T-helper 22 cell (primary cell): ENCODE measurements around the gene L3MBTL1.
A peak's percentile ranks its signal among the peaks of the same experiment; 100 is the strongest.

Source experiments
- DNase-seq: peaks from one replicate; pipeline ENCODE4 v3.0.0-alpha.2; 2020; ENCODE audit warnings: low read depth

The L3MBTL1 gene

DNA sequence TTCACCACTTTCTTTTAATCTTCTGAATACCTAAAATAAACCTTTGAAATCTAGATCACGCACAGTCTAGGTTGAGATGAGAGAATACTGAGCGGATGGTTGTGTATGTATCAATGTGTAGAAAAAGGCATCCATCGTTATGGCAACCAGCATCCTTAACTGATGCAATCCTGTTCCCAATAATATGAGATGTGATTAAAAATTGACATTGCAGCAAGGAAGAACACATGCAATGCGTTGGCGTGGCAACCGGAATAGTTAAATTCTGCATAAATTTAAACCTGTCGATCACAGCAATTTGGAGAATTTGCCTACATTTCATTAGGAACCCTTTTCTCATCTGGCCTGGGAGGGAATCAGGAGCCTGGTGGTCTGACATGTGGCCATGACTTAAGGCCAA, 1.3 kb upstream of the L3MBTL1 start:
- no peak for DNase-seq

- no peak for DNase-seq
Observed at GRCh38 chr20:43508106-43508505, 609 bp downstream of the L3MBTL1 start.

DNA sequence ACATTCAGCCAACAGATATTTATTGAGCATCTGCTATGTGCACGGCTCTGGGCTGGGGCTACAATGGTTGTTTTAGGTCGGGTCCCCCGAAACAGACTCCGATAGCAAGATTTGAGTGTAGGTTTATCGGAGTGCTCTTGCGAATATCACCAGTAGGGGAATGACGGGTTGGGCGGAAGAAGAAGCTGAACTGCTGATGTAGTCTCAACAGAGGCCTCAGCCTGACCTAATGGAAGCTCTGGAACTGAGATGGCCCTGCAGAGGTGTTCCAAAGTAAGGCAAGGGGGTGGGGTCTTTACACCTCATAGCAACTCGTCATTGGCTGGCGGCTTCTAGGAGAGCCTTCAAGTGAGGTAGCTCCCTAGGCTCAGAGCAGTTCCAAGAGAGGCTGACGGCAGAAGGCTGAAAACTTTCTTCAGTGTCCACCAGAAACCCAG, 1.1 kb downstream of the L3MBTL1 start:
- DNase-seq: no peak

- no peak for DNase-seq
Observed at GRCh38 chr20:43511879-43512278, 4.4 kb downstream of the L3MBTL1 start.

DNA sequence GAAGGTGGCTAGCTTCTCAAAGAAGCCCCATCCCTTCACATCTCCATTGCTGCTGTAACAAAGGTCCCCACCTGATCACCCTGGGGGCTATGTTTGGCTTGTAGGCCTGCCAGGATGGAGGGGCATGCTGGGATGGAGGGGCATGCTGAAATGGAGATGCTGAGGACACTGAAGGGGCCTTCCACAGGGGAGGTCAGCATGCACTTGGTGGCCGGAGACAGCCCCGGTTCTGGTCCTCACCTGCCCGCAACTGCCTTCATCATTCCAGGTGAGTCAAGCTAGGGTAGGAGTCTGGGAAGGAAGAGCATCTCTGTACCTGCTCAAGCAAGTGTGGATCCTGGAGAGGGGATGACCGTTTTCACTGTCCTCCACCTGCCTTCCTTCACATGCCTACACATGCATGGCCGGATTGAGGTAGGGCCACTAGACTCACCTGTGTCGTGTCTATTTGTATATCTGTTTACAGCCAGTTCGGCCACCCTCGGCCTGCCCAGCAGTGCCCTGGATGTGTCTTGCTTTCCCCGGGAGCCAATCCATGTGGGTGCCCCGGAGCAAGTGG, 6.0 kb downstream of the L3MBTL1 start:
- DNase-seq: no peak

DNA sequence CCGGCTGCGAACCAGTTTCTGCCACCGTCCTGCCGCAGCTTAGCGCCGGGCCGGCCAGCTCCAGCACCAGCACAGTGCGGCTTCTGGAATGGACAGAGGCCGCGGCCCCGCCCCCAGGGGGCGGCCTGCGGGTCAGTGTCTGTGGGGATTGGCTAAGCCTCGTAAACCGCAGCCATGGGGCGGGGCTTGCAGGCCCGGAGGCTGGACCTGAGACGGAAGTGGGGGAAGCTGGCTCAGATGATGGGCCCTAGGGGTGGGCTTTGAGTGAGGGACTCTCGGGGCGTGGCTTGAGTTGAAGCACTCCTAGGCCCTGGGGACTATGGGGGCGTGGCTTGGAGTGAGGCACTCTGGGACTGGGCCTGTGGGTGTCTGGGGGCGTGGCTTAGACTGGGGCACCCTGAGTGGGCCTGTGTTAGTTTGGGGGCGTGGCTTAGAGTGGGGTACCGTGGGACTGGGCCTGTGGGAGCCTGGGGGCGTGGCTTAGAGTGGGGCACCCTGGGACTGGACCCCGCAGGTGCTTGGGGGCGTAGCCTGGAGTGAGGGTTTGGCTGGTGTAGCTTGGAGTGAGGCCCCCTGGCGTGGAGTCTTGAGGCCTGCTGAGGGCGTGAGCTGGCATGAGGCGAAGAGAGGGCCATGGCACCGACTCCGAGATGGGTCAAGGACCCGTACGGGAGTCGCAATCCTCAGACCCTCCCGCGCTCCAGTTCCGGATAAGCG, 6.6 kb downstream of the L3MBTL1 start:
- peak; percentile 86 for DNase-seq

- peak; percentile 16 for DNase-seq
Observed at GRCh38 chr20:43514648-43514999, 7.1 kb downstream of the L3MBTL1 start.

DNA sequence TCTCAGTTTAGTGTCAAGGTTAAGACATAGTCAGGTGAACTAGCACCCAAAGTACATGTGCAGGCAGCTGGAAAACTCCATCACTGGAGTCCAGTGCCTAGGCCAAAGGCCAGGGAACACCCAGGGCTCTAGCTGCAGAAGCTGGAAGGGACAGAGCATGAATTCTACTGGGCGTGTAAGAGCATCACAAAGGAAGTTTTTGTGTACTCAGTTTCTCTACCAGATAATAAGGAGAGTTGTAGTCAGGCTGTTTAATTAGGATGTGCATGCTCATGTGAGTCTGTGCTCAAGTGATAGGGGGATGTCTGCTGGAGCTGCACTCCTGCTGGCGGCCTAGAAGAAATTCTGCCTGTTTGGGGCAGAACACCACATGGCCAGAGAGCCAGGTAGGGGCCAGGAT, 8.1 kb downstream of the L3MBTL1 start:
- no peak for DNase-seq

GRCh38 chr20:43516251-43516824, 8.8 kb downstream of the L3MBTL1 start:
- DNase-seq: no peak

DNA sequence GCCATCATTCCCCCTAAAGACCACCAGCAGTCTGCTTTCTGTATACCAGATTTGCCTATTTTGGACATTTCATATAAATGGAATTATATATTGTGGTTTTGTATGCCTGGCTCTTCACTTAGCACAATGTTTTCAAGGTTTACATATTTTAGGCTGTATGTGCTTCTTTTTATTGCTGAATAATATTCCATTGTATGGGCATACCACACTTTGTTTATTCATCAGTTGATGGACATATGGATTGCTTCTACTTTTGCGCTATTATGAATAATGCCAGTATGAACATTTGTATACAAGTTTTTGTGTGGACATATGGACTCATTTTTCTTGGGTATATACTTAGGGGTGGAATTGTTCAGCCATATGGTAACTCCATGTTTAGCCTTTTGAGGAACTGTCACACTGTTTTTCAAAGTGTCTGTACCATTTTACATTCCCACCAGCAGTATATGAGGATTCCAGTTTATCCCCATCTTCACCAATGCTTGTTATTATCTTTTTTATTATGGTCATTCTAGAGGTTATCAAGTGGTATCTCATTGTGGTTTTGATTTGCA, 12.7 kb downstream of the L3MBTL1 start:
- DNase-seq: no peak

DNA sequence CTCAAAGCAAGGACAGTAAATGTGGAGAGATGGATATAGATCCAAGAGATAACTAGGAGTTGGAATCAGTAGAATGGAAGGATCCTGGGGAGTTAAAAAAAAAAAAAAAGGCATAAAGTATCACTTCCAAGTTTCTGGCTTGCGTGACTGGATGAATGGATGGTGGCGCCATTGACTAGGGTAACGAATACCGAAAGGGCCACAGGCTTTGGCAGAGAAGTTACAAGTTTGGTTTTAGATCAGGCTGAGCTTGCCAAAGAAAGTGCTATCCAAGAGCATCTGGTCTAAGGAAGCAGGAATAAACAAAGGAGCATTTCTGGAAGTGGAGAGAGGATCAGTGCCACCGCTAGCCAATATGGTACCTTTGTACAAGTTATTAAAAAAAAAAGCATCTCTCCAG, 17.5 kb downstream of the L3MBTL1 start:
- no peak for DNase-seq

- DNase-seq: no peak
Observed at GRCh38 chr20:43528258-43528875, 20.9 kb downstream of the L3MBTL1 start.

- no peak for DNase-seq
Observed at GRCh38 chr20:43529051-43529450, 21.6 kb downstream of the L3MBTL1 start.

GRCh38 chr20:43529457-43530153, 22.1 kb downstream of the L3MBTL1 start:
- DNase-seq: no peak

- DNase-seq: no peak
Observed at GRCh38 chr20:43530321-43531090, 23.0 kb downstream of the L3MBTL1 start.

- DNase-seq: no peak
Observed at GRCh38 chr20:43531091-43531443, 23.6 kb downstream of the L3MBTL1 start.

DNA sequence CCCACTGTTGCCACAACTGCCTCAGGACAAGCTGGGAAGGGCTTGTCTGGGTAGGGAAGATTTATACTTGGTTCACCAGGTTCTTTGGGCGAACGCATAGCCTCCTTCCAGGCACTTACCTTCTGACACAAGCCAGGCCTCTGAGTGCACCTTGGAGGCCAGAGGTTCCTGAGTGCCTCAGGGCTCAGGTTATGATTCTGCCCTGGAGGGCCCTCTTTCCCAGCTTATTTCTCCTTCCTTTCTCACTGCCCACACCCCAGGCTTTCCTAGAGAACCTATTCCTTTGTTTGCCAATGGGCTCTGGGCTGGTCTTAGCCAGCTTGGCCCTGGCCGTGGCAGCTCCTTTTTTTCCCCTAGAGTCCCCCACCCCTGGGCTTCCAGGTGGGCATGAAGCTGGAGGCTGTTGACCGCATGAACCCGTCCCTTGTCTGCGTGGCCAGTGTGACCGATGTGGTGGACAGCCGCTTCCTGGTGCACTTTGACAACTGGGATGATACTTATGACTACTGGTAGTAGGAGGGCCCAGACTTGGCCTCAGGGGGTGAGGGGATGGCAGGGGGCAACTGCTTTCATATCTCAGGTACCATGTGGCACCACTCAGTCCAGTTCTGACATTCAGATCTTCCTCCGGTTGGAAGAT, 25.0 kb downstream of the L3MBTL1 start:
- DNase-seq: no peak

- DNase-seq: no peak
Observed at GRCh38 chr20:43533060-43533459, 25.6 kb downstream of the L3MBTL1 start.

GRCh38 chr20:43534016-43534415, 26.5 kb downstream of the L3MBTL1 start:
- no peak for DNase-seq

DNA sequence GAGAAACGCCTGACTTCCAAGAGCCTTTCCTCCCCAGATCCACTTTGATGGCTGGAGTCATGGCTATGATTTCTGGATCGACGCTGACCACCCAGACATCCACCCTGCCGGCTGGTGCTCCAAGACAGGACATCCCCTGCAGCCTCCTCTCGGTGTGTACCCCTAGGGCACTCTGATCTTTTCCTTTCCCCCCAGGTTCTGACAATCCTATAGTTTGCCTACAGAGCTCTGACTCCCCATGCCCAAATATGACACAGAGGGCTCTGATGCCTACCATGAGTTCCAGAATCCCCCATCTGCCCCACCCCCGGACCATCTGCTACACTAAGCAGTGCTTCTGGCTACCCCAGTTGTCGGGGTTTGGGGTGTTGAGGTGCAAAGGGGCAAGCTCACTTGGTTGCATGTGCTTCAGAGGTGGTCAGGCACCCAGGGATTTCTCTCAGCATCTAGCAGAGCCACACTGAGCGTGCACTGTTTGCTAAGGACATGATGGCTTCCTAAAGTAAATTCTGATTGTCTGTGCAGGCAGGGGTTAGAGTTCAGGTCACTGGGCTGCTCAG, 27.4 kb downstream of the L3MBTL1 start:
- DNase-seq: no peak
